OCI-LY1 (cell line): ENCODE measurements around the gene ACTR3.
A peak's percentile ranks its signal among the peaks of the same experiment; 100 is the strongest.

ENCODE experiments used
- H2AFZ ChIP-seq: fragments of 200-600 bp; sonication (generic), shearing (Covaris generic); 2 replicates; pipeline ENCODE4 v1.6.0; 2014; ENCODE audit warnings: antibody characterized with exemption, mild to moderate bottlenecking, low read length
- H3F3A ChIP-seq: fragments of 200-600 bp; sonication (generic), shearing (Covaris generic); 2 replicates; pipeline ENCODE4 v1.6.0; 2014; ENCODE audit warnings: mild to moderate bottlenecking, antibody characterized with exemption, low read length, moderate library complexity; ENCODE audit not compliant: insufficient read depth
- H3K27ac ChIP-seq: fragments of 200-600 bp; sonication (generic); 2 replicates; pipeline ENCODE4 v1.5.1; 2014; ENCODE audit warnings: low read length, mixed run types, mild to moderate bottlenecking, low read depth; ENCODE audit not compliant: poor library complexity, severe bottlenecking
- H3K27me3 ChIP-seq: fragments of 200-600 bp; sonication (generic); 2 replicates; pipeline ENCODE4 v1.6.0; 2014; ENCODE audit warnings: antibody characterized with exemption, mild to moderate bottlenecking, low read length, moderate library complexity; ENCODE audit not compliant: insufficient read depth
- H3K36me3 ChIP-seq: fragments of 200-600 bp; sonication (generic); 2 replicates; pipeline ENCODE4 v1.6.1; 2014; ENCODE audit warnings: mild to moderate bottlenecking, antibody characterized with exemption, low read length, moderate library complexity, mixed read lengths; ENCODE audit not compliant: insufficient read depth
- H3K4me1 ChIP-seq: fragments of 200-600 bp; sonication (generic); 2 replicates; pipeline ENCODE4 v1.5.1; 2014; ENCODE audit warnings: mild to moderate bottlenecking, low read length, moderate library complexity; ENCODE audit not compliant: insufficient read depth, severe bottlenecking
- H3K4me2 ChIP-seq: fragments of 200-600 bp; sonication (generic), shearing (Covaris generic); 2 replicates; pipeline ENCODE4 v1.6.1; 2014; ENCODE audit warnings: low read length
- H3K4me3 ChIP-seq: fragments of 200-600 bp; sonication (generic); 2 replicates; pipeline ENCODE4 v1.5.1; 2014; ENCODE audit warnings: low read length, low read depth, mild to moderate bottlenecking, mixed read lengths; ENCODE audit not compliant: poor library complexity, severe bottlenecking
- H3K79me2 ChIP-seq: fragments of 200-600 bp; shearing (Covaris generic); 2 replicates; pipeline ENCODE4 v1.6.1; 2016; ENCODE audit warnings: mixed run types, low read length, mixed read lengths; ENCODE audit not compliant: insufficient read depth
- H3K9ac ChIP-seq: fragments of 200-600 bp; sonication (generic), shearing (Covaris generic); 2 replicates; pipeline ENCODE4 v1.6.1; 2014; ENCODE audit warnings: mild to moderate bottlenecking, low read length, mixed read lengths
- H3K9me2 ChIP-seq: fragments of 200-600 bp; sonication (generic), shearing (Covaris generic); 2 replicates; pipeline ENCODE4 v1.6.1; 2014; ENCODE audit warnings: low read depth, mild to moderate bottlenecking, low read length, mixed read lengths
- H3K9me3 ChIP-seq: fragments of 200-600 bp; shearing (Covaris generic); 2 replicates; pipeline ENCODE4 v1.6.1; 2014; ENCODE audit warnings: low read length, mixed read lengths
- H4K20me1 ChIP-seq: fragments of 200-600 bp; sonication (generic), shearing (Covaris generic); 2 replicates; pipeline ENCODE4 v1.6.0; 2016; ENCODE audit warnings: mild to moderate bottlenecking, low read length; ENCODE audit not compliant: insufficient read depth
- CTCF ChIP-seq: fragments of 200-600 bp; sonication (generic), shearing (Covaris generic); IDR thresholded peaks from 2 replicates; pipeline ENCODE4 v1.5.1; 2017; ENCODE audit warnings: mild to moderate bottlenecking, antibody characterized with exemption, low read length, moderate library complexity, mixed read lengths
- EZH2 ChIP-seq: fragments of 200-600 bp; sonication (generic), shearing (Covaris generic); IDR thresholded peaks from 2 replicates; pipeline ENCODE4 v1.8.0; 2017; ENCODE audit warnings: borderline replicate concordance, mixed run types, mild to moderate bottlenecking, antibody characterized with exemption, low read length, moderate library complexity, mixed read lengths

Gene ACTR3

GRCh38 chr2:113962692-113963480 lies 73.0 kb downstream of the ACTR3 start:
- no peaks in the 10 kb centered on the region for H3K79me2 ChIP-seq
- no peak for TF ChIP-seq CTCF
- TF ChIP-seq EZH2: no peak
- H3K36me3 ChIP-seq: peaks cover 37% of the 10 kb centered on the region
- no peak overlapping the region for H3K4me3 ChIP-seq
- H3K9me3 ChIP-seq: no peaks in the 10 kb centered on the region
- peaks cover 12% of the 10 kb centered on the region for H3K4me1 ChIP-seq
- H3K9me2 ChIP-seq: no peaks in the 10 kb centered on the region
- H3K9ac ChIP-seq: no peak overlapping the region
- no peak overlapping the region for H3K4me2 ChIP-seq
- no peaks in the 10 kb centered on the region for H4K20me1 ChIP-seq
- no peaks in the 10 kb centered on the region for H3K27me3 ChIP-seq
- H3F3A ChIP-seq: 0 out of 2 replicates have a peak, but pooled peaks cover 4% of the 10 kb centered on the region
- no peak overlapping the region for H3K27ac ChIP-seq
- H2AFZ ChIP-seq: no peak overlapping the region

DNA sequence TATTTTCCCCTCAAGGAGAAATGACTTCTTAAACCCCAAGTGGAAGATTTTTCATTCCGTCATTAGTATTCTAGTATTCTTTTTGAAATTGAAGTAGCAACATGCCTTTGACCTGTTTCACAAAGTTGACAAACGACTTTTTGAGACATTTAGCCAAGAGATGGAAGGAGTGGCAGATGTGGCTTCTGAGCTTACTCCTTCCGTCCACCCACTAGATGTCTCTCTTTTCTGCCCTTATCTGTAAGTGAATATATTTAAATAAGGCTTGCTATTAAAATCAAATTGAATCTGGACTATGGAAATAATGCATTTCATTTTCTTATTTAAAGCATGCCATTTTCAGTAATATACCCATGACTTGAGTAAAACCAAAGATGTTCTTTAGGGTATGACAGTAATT lies 74.1 kb downstream of the ACTR3 start:
- Histone ChIP-seq H3K27me3 (no peaks in the 10 kb centered on the region), H3K9me2 (no peaks in the 10 kb centered on the region), H3K79me2 (no peaks in the 10 kb centered on the region), H3F3A (0 out of 2 replicates have a peak, but pooled peaks cover 4% of the 10 kb centered on the region), H2AFZ (no peak overlapping the region), H3K9me3 (no peaks in the 10 kb centered on the region), H3K4me2 (no peak overlapping the region), H3K36me3 (peaks cover 29% of the 10 kb centered on the region), H3K4me3 (no peak overlapping the region), H3K4me1 (peaks cover 12% of the 10 kb centered on the region), H3K27ac (no peak overlapping the region), H3K9ac (no peak overlapping the region), H4K20me1 (no peaks in the 10 kb centered on the region)
- TF ChIP-seq CTCF (peak; percentile 22; the same call in 1 of the 2 replicates), EZH2 (no peak)

GRCh38 chr2:113964436-113964835 lies 74.5 kb downstream of the ACTR3 start:
- H3K27ac ChIP-seq: no peak overlapping the region
- no peak overlapping the region for H3K4me3 ChIP-seq
- peaks cover 12% of the 10 kb centered on the region for H3K4me1 ChIP-seq
- H3K9me3 ChIP-seq: no peaks in the 10 kb centered on the region
- H3F3A ChIP-seq: 0 out of 2 replicates have a peak, but pooled peaks cover 4% of the 10 kb centered on the region
- H3K27me3 ChIP-seq: no peaks in the 10 kb centered on the region
- H3K4me2 ChIP-seq: no peak overlapping the region
- H3K79me2 ChIP-seq: no peaks in the 10 kb centered on the region
- no peaks in the 10 kb centered on the region for H3K9me2 ChIP-seq
- H3K9ac ChIP-seq: no peak overlapping the region
- peaks cover 24% of the 10 kb centered on the region for H3K36me3 ChIP-seq
- TF ChIP-seq CTCF: no peak
- no peak for TF ChIP-seq EZH2
- H4K20me1 ChIP-seq: no peaks in the 10 kb centered on the region
- no peak overlapping the region for H2AFZ ChIP-seq
